Activated CD4-positive, CD25-positive, alpha-beta regulatory T cell treated with anti-CD3 and anti-CD28 coated beads, Interleukin-2, amount 50 U/mL, for 16 hours (primary cell): Measurements from ENCODE around the gene RPL23.
A peak's percentile ranks its signal among the peaks of the same experiment; 100 is the strongest.

Experiments used
- DNase-seq: peaks from one replicate; pipeline ENCODE4 v3.0.0-alpha.2; 2020; ENCODE audit warnings: low read depth, low spot score

The RPL23 gene

GRCh38 chr17:38798614-38799500 is 54.7 kb downstream of the RPL23 start:
- DNase-seq = peak; percentile 12
